ENCODE data around the gene TELO2.

- TF ChIP-seq CTCF (IDR thresholded peaks at IDR 0.05), result no peak
- TF ChIP-seq POLR2AphosphoS5 (IDR thresholded peaks at IDR 0.05), result no peak
- no peak for TF ChIP-seq POLR2A (IDR thresholded peaks at IDR 0.05)
Measured at GRCh38 chr16:1520461-1520860, 27.3 kb downstream of the TELO2 start.
